GM12872 (cell line): ENCODE results near the gene ARPC4.

Experiments used
- CTCF ChIP-seq: IDR thresholded peaks from 3 replicates; pipeline ENCODE4 v1.5.1; 2011; ENCODE audit warnings: low read depth, mild to moderate bottlenecking, low read length, moderate library complexity; ENCODE audit not compliant: insufficient read depth

ARPC4 gene

DNA sequence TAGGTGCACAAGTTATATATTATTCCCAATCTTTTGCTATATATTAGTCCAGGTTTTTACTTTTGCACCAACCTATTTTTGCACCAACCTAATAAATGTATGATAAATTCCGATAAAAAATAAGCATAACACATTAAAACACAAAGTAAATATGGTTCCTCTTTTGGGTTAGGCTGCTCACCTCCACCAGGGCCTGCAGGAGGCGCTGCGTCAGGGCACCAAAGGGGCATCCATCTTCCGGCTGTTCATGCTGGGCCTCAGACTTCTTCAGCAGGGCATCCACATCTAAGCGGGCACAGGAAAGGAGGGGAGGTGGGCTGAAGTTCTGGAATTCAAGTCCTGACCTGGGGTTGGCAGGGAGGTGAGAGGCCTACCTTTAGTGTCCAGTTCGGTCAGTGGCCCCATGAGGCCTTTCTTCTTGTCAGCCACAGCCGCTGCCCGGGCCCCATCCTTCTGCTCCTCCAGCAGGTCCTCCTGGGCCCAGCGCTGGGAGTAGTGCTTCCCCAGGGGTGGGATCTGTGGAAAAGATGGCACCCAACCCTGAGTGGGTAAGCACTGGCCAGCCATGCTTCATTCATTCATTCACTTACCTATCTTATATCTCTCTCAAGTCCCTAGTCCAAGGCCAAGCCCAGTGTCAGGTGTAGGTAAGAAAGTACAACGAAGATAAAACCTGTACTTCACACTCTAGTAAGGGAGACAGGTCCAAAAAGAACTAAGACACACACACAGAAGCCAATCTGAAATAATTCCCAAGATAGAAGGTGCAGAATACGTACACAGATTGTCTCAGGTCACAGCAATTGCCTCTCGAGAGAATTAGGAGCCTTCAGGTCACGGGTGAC lies 5.8 kb upstream of the ARPC4 start:
- peak; percentile 59 for TF ChIP-seq CTCF

DNA sequence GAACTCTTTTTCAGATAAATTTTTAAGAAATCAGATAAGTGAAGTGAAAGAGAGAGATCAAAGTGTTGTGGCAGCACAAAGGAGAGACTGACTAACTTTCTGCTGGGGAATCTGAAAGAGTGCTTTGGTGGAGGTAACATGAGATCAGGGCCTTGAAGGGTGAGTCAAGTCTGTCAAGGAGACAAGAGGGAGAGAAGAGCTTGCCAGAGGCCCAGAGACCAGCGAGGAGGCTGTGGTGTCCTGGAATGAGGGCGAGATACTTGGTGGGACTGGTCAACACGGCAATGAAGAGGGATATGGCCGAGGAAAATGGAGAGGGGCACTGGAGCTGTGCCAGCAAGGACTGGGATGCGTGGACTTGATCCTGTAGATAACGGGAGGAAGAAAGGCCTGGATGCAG lies 5.2 kb upstream of the ARPC4 start:
- TF ChIP-seq CTCF: no peak

- TF ChIP-seq CTCF: no peak
These were observed 1.8 kb upstream of the ARPC4 start for GRCh38 chr3:9791127-9791526.

DNA sequence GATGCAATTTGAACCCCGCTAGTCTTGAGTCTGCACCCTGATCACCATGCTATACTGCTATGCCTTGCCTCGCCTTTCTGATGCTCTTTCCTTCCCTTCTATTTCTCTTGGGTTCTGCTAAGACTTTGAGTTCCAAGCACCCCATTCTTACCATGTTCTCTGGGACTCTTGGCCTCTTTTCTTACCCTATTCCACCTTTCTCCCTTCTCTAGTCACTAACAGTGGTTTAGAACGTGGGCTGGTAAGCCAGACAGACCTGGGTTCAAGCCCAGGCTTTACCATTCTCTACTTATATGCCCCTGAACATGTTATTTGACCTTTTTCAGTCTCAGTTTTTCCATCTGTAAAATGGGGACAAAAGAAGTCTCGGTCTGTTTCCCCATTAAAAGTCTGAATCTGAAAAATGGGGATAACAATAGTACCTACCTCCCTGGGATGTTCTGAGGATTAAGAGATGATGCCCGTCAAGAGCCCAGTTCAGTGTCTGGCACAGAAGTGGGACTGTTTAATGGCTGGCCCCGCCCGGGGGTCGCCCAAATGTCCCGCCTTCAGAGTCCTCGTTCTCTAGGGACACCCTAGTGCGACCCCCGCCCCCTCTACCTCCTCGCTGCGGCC lies 985 bp upstream of the ARPC4 start:
- no peak for TF ChIP-seq CTCF

GRCh38 chr3:9793161-9793781 lies 389 bp downstream of the ARPC4 start:
- TF ChIP-seq CTCF: no peak

DNA sequence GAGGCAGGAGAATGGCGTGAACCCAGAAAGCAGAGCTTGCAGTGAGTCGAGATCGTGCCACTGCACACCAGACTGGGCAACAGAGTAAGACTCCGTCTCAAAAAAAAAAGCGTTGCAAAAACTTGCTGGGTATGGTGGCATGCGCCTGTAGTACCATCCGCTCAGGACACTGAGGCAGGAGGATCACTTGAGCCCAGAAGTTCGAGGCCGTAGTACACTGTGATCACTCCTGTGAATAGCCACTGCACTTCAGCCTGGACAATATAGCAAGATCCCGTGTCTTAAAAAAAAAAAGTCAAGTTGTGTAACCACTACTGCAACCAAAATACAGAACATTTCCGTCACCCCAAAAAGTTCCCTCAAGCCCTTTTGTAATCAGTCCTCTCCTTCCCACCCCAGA lies 1.5 kb downstream of the ARPC4 start:
- no peak for TF ChIP-seq CTCF

- TF ChIP-seq CTCF: no peak
These were observed 2.3 kb downstream of the ARPC4 start for GRCh38 chr3:9795207-9795606.
